Activated CD8-positive, alpha-beta memory T cell treated with anti-CD3 and anti-CD28 coated beads, Interleukin-2, amount 50 U/mL, for 24 hours (primary cell): Measurements from ENCODE around the gene ASB16.

Source experiments
- DNase-seq: peaks from one replicate; pipeline ENCODE4 v3.0.0-alpha.2; 2020; ENCODE audit errors: extremely low read depth

The ASB16 gene

GRCh38 chr17:44188576-44189403 lies 18.3 kb downstream of the ASB16 start:
- no peak for DNase-seq

- no peak for DNase-seq
Observed at GRCh38 chr17:44190481-44190880, 20.0 kb downstream of the ASB16 start.

- no peak for DNase-seq
Observed at GRCh38 chr17:44191369-44191768, 20.9 kb downstream of the ASB16 start.

- DNase-seq, result no peak
Observed at GRCh38 chr17:44191941-44192496, 21.5 kb downstream of the ASB16 start.

- DNase-seq, result no peak
Observed at GRCh38 chr17:44192750-44193149, 22.2 kb downstream of the ASB16 start.

GRCh38 chr17:44193326-44194084 lies 23.0 kb downstream of the ASB16 start:
- no peak for DNase-seq

- no peak for DNase-seq
Observed at GRCh38 chr17:44197107-44197506, 26.6 kb downstream of the ASB16 start.

- DNase-seq, result no peak
Observed at GRCh38 chr17:44197980-44198720, 27.6 kb downstream of the ASB16 start.

GRCh38 chr17:44198721-44199552 lies 28.4 kb downstream of the ASB16 start:
- no peak for DNase-seq

GRCh38 chr17:44199553-44200477 lies 29.3 kb downstream of the ASB16 start, which contains the start of gene ATXN7L3:
ATXN7L3 (minus strand) TSS chr17:44199884; CDS start chr17:44198070, 1,814 bp downstream.
- peak; percentile 99 for DNase-seq

- no peak for DNase-seq
Observed at GRCh38 chr17:44200478-44201155, 30.1 kb downstream of the ASB16 start.

- DNase-seq, result no peak
Observed at GRCh38 chr17:44202756-44203155, 32.3 kb downstream of the ASB16 start.

GRCh38 chr17:44203731-44204440 lies 33.4 kb downstream of the ASB16 start:
- no peak for DNase-seq

- no peak for DNase-seq
Observed at GRCh38 chr17:44204441-44204882, 34.0 kb downstream of the ASB16 start.

GRCh38 chr17:44205962-44206824 lies 35.7 kb downstream of the ASB16 start:
- no peak for DNase-seq

GRCh38 chr17:44206825-44207155 lies 36.3 kb downstream of the ASB16 start:
- no peak for DNase-seq

GRCh38 chr17:44207319-44207718 lies 36.8 kb downstream of the ASB16 start:
- no peak for DNase-seq

- DNase-seq, result no peak
Observed at GRCh38 chr17:44207743-44208142, 37.2 kb downstream of the ASB16 start.
